Measurements from ENCODE around the gene NKX6-2. TPM values are rescaled to one million over a fixed set of nuclear protein-coding genes. Genes with fewer than 3 reads are reported as not detected.

NKX6-2 gene
- polyA plus RNA-seq, 1 donor (not counting 4 experiments of a cell fraction or from before 2014, with no cell fraction given), result not detected

GRCh38 chr10:132809232-132810140, 23.5 kb upstream of the NKX6-2 start:
- no peaks in the 10 kb centered on the region for H3K36me3 ChIP-seq (ENCODE audit: control insufficient read depth in 2 of 2, extremely low read depth in 1 of 2, insufficient read depth in 2 of 2, low read length in 2 of 2)
- dilution Hi-C loops (cut with MboI; ENCODE audit: extremely low pct_ligation_motif_present, low sequenced_read_pairs), result no loop called here
- no peak overlapping the region for H3K9ac ChIP-seq (ENCODE audit: control insufficient read depth, extremely low read depth, insufficient read depth, low read length)
- H3K27me3 ChIP-seq (ENCODE audit: control insufficient read depth, extremely low read depth, insufficient read depth, low read length), result no peaks in the 10 kb centered on the region
- H4K20me1 ChIP-seq (ENCODE audit: control insufficient read depth, extremely low read depth, insufficient read depth, low read length), result no peaks in the 10 kb centered on the region
- H2AFZ ChIP-seq (ENCODE audit: control insufficient read depth, low read length), result no peak overlapping the region
- H3K79me2 ChIP-seq (ENCODE audit: control insufficient read depth, insufficient read depth, low read length), result no peaks in the 10 kb centered on the region
- H3K9me3 ChIP-seq (ENCODE audit: control insufficient read depth, low read depth, low read length), result no peaks in the 10 kb centered on the region
- no peak overlapping the region for H3K27ac ChIP-seq (ENCODE audit: control insufficient read depth, insufficient read depth, low read length)
- TF ChIP-seq CTCF (optimal IDR thresholded peaks at IDR 0.05 in 1 of 3, IDR thresholded peaks at IDR 0.05 in 1 of 3, conservative IDR thresholded peaks at IDR 0.05 in 1 of 3; ENCODE audit: extremely low read depth in 1 of 3, insufficient read depth in 2 of 3, low read length in 3 of 3), result no peak
- DNase-seq (ENCODE audit: low read depth, low spot score) (no peak), FAIRE-seq (no peak)
- no peaks in the 10 kb centered on the region for H3K4me1 ChIP-seq (ENCODE audit: control insufficient read depth, extremely low read depth, insufficient read depth, low read length)
- no peak overlapping the region for H3K4me3 ChIP-seq (ENCODE audit: control insufficient read depth in 2 of 3, extremely low read depth in 1 of 3, insufficient read depth in 2 of 3, low read depth in 1 of 3, low read length in 3 of 3)
- no peak overlapping the region for H3K4me2 ChIP-seq (ENCODE audit: control insufficient read depth, extremely low read depth, insufficient read depth, low read depth, low read length)
- no peaks in the 10 kb centered on the region for H3K9me1 ChIP-seq (ENCODE audit: control insufficient read depth, extremely low read depth, insufficient read depth, low read length)

GRCh38 chr10:132808383-132809231, 22.7 kb upstream of the NKX6-2 start:
- no peaks in the 10 kb centered on the region for H3K9me3 ChIP-seq (ENCODE audit: control insufficient read depth, low read depth, low read length)
- H3K4me3 ChIP-seq (ENCODE audit: control insufficient read depth in 2 of 3, extremely low read depth in 1 of 3, insufficient read depth in 2 of 3, low read depth in 1 of 3, low read length in 3 of 3), result no peak overlapping the region
- no peak for FAIRE-seq
- H3K9ac ChIP-seq (ENCODE audit: control insufficient read depth, extremely low read depth, insufficient read depth, low read length), result no peak overlapping the region
- no peak overlapping the region for H2AFZ ChIP-seq (ENCODE audit: control insufficient read depth, low read length)
- TF ChIP-seq CTCF (optimal IDR thresholded peaks at IDR 0.05 in 1 of 3, IDR thresholded peaks at IDR 0.05 in 1 of 3, conservative IDR thresholded peaks at IDR 0.05 in 1 of 3; ENCODE audit: extremely low read depth in 1 of 3, insufficient read depth in 2 of 3, low read length in 3 of 3) (no peak), EZH2 (IDR thresholded peaks at IDR 0.05; ENCODE audit: low read length) (no peak)
- H3K4me2 ChIP-seq (ENCODE audit: control insufficient read depth, extremely low read depth, insufficient read depth, low read depth, low read length), result no peak overlapping the region
- no peaks in the 10 kb centered on the region for H3K27me3 ChIP-seq (ENCODE audit: control insufficient read depth, extremely low read depth, insufficient read depth, low read length)
- H3K36me3 ChIP-seq (ENCODE audit: control insufficient read depth in 2 of 2, extremely low read depth in 1 of 2, insufficient read depth in 2 of 2, low read length in 2 of 2), result no peaks in the 10 kb centered on the region
- no peaks in the 10 kb centered on the region for H3K4me1 ChIP-seq (ENCODE audit: control insufficient read depth, extremely low read depth, insufficient read depth, low read length)
- H4K20me1 ChIP-seq (ENCODE audit: control insufficient read depth, extremely low read depth, insufficient read depth, low read length), result no peaks in the 10 kb centered on the region
- H3K79me2 ChIP-seq (ENCODE audit: control insufficient read depth, insufficient read depth, low read length), result no peaks in the 10 kb centered on the region
- DNase-seq (ENCODE audit: low read depth, low spot score), result no peak
- H3K9me1 ChIP-seq (ENCODE audit: control insufficient read depth, extremely low read depth, insufficient read depth, low read length), result no peaks in the 10 kb centered on the region
- H3K27ac ChIP-seq (ENCODE audit: control insufficient read depth, insufficient read depth, low read length), result no peak overlapping the region
- dilution Hi-C loops (cut with MboI; ENCODE audit: extremely low pct_ligation_motif_present, low sequenced_read_pairs), result no loop called here
